H1 (cell line): Measurements from ENCODE around the gene GBP4.

Source experiments
- GTF2F1 ChIP-seq: IDR thresholded peaks from 2 replicates; pipeline ENCODE4 v1.6.1; 2012; ENCODE audit warnings: low read depth, low read length, improper control_type of control experiment, borderline replicate concordance
- JUN ChIP-seq: IDR thresholded peaks from 2 replicates; pipeline ENCODE4 v1.6.1; 2011; ENCODE audit warnings: low read depth, mild to moderate bottlenecking, improper control_type of control experiment, low read length
- SIN3A ChIP-seq, 2 experiments: IDR thresholded peaks in 1 of 2; conservative IDR thresholded peaks in 1 of 2; 2 replicates each; pipeline ENCODE4 v1.6.1; 2011 to 2012; ENCODE audit warnings: low read length in 2 of 2, improper control_type of control experiment in 1 of 2, low read depth in 1 of 2, mild to moderate bottlenecking in 1 of 2
- TF ChIP-seq, protein P1 (sequence below), 3 experiments: IDR thresholded peaks; 1 replicate in 2 of 3; 2 replicates in 1 of 3; pipeline versions ENCODE4 v1.5.1 to v1.6.1; 2011; ENCODE audit warnings: low read length in 3 of 3, mild to moderate bottlenecking in 3 of 3, inconsistent platforms in 2 of 3, low read depth in 1 of 3, moderate library complexity in 1 of 3; ENCODE audit not compliant: insufficient read depth in 1 of 3; ENCODE audit errors: control extremely low read depth in 1 of 3

DNA sequence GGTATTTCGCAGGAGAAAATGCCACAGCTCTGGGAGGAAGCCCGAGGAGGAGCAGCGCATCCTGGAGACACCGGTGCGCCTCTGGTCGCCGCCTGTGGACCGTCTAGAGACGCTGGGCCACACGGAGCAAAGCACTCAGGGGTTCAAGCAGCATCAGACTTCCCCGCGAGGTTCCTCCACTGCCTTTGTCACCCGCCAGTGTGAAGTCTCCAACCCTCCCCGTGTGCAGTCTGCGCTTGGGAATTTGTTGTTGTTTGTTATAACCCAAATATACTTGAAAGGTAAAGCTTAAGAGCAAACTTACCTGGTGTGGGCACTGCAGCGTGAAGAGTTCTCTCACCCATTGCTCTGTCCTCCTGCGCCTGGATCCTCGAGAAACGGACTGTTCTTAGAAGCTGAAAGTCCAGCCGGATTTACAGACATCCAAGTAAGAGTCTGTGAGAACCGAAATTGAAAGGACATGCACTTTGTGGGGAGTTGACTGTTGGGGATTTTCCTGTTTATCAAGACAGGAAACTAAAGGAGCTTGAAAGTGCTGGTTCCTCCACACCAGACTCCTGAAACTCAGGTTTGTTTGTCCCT, at the start of gene GBP4:
- TF ChIP-seq GTF2F1 (no peak), SIN3A (conservative IDR thresholded peaks at IDR 0.05 in 1 of 2, IDR thresholded peaks at IDR 0.05 in 1 of 2; ENCODE audit: low read depth in 1 of 2, low read length in 2 of 2) (no peak), JUN (no peak)
- TF ChIP-seq, protein P1, sequence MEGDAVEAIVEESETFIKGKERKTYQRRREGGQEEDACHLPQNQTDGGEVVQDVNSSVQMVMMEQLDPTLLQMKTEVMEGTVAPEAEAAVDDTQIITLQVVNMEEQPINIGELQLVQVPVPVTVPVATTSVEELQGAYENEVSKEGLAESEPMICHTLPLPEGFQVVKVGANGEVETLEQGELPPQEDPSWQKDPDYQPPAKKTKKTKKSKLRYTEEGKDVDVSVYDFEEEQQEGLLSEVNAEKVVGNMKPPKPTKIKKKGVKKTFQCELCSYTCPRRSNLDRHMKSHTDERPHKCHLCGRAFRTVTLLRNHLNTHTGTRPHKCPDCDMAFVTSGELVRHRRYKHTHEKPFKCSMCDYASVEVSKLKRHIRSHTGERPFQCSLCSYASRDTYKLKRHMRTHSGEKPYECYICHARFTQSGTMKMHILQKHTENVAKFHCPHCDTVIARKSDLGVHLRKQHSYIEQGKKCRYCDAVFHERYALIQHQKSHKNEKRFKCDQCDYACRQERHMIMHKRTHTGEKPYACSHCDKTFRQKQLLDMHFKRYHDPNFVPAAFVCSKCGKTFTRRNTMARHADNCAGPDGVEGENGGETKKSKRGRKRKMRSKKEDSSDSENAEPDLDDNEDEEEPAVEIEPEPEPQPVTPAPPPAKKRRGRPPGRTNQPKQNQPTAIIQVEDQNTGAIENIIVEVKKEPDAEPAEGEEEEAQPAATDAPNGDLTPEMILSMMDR (IDR thresholded peaks at IDR 0.05; ENCODE audit: control extremely low read depth in 1 of 3, insufficient read depth in 1 of 3, low read depth in 1 of 3, low read length in 3 of 3), result no peak
